Measurements from ENCODE around the gene IAH1. TPM values are rescaled to one million over a fixed set of nuclear protein-coding genes. Genes with fewer than 3 reads are reported as not detected.

The IAH1 gene
- total and polyA plus RNA-seq, 2 experiments from 2014 or later = 12.7 to 33.7 TPM

DNA sequence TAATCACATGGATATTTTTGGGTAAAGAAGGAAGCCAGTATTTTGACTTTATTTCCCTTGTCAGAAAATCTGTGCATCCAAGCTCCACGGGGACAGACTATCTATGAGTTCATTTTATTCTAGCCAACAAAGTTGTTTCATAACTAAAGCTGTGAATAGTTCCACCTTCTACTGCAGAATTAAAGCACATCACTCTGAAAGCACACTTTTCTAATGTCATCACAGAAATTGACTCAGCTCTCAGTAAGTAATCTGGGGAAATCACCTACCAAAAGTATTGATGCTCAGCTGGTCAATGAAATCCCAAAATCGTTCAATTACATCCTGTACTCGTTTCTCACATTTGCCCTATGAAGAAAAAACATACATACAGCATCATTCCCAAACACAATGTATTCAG, 19.1 kb downstream of the IAH1 start (continued):
- no peak for TF ChIP-seq REST (IDR thresholded peaks at IDR 0.05; ENCODE audit: unreplicated experiment)
- TF ChIP-seq CREB1 (CRISPR knock-in tag; IDR thresholded peaks at IDR 0.05; ENCODE audit: low read depth) = no peak
- no peak for TF ChIP-seq NANOG (IDR thresholded peaks at IDR 0.05; ENCODE audit: borderline replicate concordance)
- TF ChIP-seq STAT1 (IDR thresholded peaks at IDR 0.05; ENCODE audit: unreplicated experiment) = no peak
- no peak for TF ChIP-seq POLR2AphosphoS5 (IDR thresholded peaks at IDR 0.05; ENCODE audit: low read depth)
- TF ChIP-seq CTCF (conservative IDR thresholded peaks at IDR 0.05; ENCODE audit: low read depth in 2 of 2) = no peak
- TF ChIP-seq ZNF114 (CRISPR knock-in tag; IDR thresholded peaks at IDR 0.05) = no peak

GRCh38 chr2:9494081-9494480, 19.7 kb downstream of the IAH1 start:
- peaks cover 41% of the 10 kb centered on the region for H3K36me3 ChIP-seq (ENCODE audit: insufficient read depth)
- TF ChIP-seq, protein P1, sequence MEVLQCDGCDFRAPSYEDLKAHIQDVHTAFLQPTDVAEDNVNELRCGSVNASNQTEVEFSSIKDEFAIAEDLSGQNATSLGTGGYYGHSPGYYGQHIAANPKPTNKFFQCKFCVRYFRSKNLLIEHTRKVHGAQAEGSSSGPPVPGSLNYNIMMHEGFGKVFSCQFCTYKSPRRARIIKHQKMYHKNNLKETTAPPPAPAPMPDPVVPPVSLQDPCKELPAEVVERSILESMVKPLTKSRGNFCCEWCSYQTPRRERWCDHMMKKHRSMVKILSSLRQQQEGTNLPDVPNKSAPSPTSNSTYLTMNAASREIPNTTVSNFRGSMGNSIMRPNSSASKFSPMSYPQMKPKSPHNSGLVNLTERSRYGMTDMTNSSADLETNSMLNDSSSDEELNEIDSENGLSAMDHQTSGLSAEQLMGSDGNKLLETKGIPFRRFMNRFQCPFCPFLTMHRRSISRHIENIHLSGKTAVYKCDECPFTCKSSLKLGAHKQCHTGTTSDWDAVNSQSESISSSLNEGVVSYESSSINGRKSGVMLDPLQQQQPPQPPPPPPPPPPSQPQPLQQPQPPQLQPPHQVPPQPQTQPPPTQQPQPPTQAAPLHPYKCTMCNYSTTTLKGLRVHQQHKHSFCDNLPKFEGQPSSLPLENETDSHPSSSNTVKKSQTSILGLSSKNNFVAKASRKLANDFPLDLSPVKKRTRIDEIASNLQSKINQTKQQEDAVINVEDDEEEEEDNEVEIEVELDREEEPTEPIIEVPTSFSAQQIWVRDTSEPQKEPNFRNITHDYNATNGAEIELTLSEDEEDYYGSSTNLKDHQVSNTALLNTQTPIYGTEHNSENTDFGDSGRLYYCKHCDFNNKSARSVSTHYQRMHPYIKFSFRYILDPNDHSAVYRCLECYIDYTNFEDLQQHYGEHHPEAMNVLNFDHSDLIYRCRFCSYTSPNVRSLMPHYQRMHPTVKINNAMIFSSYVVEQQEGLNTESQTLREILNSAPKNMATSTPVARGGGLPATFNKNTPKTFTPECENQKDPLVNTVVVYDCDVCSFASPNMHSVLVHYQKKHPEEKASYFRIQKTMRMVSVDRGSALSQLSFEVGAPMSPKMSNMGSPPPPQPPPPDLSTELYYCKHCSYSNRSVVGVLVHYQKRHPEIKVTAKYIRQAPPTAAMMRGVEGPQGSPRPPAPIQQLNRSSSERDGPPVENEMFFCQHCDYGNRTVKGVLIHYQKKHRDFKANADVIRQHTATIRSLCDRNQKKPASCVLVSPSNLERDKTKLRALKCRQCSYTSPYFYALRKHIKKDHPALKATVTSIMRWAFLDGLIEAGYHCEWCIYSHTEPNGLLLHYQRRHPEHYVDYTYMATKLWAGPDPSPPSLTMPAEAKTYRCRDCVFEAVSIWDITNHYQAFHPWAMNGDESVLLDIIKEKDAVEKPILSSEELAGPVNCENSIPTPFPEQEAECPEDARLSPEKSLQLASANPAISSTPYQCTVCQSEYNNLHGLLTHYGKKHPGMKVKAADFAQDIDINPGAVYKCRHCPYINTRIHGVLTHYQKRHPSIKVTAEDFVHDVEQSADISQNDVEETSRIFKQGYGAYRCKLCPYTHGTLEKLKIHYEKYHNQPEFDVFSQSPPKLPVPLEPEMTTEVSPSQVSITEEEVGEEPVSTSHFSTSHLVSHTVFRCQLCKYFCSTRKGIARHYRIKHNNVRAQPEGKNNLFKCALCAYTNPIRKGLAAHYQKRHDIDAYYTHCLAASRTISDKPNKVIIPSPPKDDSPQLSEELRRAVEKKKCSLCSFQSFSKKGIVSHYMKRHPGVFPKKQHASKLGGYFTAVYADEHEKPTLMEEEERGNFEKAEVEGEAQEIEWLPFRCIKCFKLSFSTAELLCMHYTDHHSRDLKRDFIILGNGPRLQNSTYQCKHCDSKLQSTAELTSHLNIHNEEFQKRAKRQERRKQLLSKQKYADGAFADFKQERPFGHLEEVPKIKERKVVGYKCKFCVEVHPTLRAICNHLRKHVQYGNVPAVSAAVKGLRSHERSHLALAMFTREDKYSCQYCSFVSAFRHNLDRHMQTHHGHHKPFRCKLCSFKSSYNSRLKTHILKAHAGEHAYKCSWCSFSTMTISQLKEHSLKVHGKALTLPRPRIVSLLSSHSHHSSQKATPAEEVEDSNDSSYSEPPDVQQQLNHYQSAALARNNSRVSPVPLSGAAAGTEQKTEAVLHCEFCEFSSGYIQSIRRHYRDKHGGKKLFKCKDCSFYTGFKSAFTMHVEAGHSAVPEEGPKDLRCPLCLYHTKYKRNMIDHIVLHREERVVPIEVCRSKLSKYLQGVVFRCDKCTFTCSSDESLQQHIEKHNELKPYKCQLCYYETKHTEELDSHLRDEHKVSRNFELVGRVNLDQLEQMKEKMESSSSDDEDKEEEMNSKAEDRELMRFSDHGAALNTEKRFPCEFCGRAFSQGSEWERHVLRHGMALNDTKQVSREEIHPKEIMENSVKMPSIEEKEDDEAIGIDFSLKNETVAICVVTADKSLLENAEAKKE (CRISPR knock-in tag; IDR thresholded peaks at IDR 0.05) = no peak
- TF ChIP-seq CREB1 (CRISPR knock-in tag; IDR thresholded peaks at IDR 0.05; ENCODE audit: low read depth) = no peak
- TF ChIP-seq ETS1 (IDR thresholded peaks at IDR 0.05) = no peak
- TF ChIP-seq EZH2 (IDR thresholded peaks at IDR 0.05; ENCODE audit: low read depth, unreplicated experiment) = no peak
- no peak for TF ChIP-seq JUNB (IDR thresholded peaks at IDR 0.05; ENCODE audit: unreplicated experiment)
- TF ChIP-seq POLR2AphosphoS5 (IDR thresholded peaks at IDR 0.05; ENCODE audit: low read depth) = no peak

More at GRCh38 chr2:9494081-9494480, 19.7 kb downstream of the IAH1 start:
- Histone ChIP-seq H3K27me3 (ENCODE audit: insufficient read depth) (no peaks in the 10 kb centered on the region), H2AFZ (no peak overlapping the region), H3K79me2 (replicated peaks; ENCODE audit: insufficient read depth) (no peaks in the 10 kb centered on the region), H3K4me1 (ENCODE audit: insufficient read depth) (no peaks in the 10 kb centered on the region), H3F3A (replicated peaks; ENCODE audit: low read depth) (no peaks in the 10 kb centered on the region), H3K4me2 (no peak overlapping the region), H3K4me3 (no peak overlapping the region), H4K20me1 (replicated peaks; ENCODE audit: insufficient read depth) (0 out of 2 replicates have a peak, but pooled peaks cover 5% of the 10 kb centered on the region), H3K9me2 (ENCODE audit: insufficient read depth) (no peaks in the 10 kb centered on the region), H3K27ac (ENCODE audit: low read depth) (no peak overlapping the region)
- H3K9me3 Mint-ChIP-seq = no peaks in the 10 kb centered on the region
- no peak overlapping the region for H3K4me3 Mint-ChIP-seq
- ATAC-seq = no peak
- peaks cover 57% of the 10 kb centered on the region for H3K36me3 Mint-ChIP-seq (ENCODE audit: low read depth)
- DNase-seq (ENCODE audit: low spot score) = no peak
- H3K4me1 Mint-ChIP-seq = peaks cover 11% of the 10 kb centered on the region; the same call in 2 of the 3 replicates
- H3K27me3 Mint-ChIP-seq (ENCODE audit: insufficient read depth, low read depth, poor library complexity) = peaks cover 3% of the 10 kb centered on the region
- no peak overlapping the region for H3K27ac Mint-ChIP-seq
